ENCODE measurements around the gene VAPA. TPM values are rescaled to one million over a fixed set of nuclear protein-coding genes. Genes with fewer than 3 reads are reported as not detected.
"Not testable (repeated sequence)": the region's sequence is repeated elsewhere in the genome, so short reads cannot be mapped to it uniquely, and the experiment has no call there.

Gene VAPA
- total RNA-seq, 1 donor from 2014 or later, result 208 TPM

GRCh38 chr18:9890196-9890595 lies 23.6 kb upstream of the VAPA start:
- TF ChIP-seq CTCF (IDR thresholded peaks at IDR 0.05; ENCODE audit: borderline replicate concordance), result no peak
- Histone ChIP-seq H3K4me3 (no peak overlapping the region), H3K36me3 (no peaks in the 10 kb centered on the region), H3K27ac (replicated peaks) (no peak overlapping the region), H3K4me1 (peaks cover 6% of the 10 kb centered on the region), H3K9me3 (replicated peaks) (no peaks in the 10 kb centered on the region), H3K27me3 (ENCODE audit: low read depth) (no peaks in the 10 kb centered on the region)
- intact Hi-C loops (cut with micrococcal nuclease), result no loop called here
- DNase-seq, result no peak

- no peaks in the 10 kb centered on the region for H3K9me3 ChIP-seq (replicated peaks)
Observed at GRCh38 chr18:9890957-9891356, 22.9 kb upstream of the VAPA start.

GRCh38 chr18:9891515-9891914 lies 22.3 kb upstream of the VAPA start:
- H3K9me3 ChIP-seq (replicated peaks); H3K27ac ChIP-seq (replicated peaks); H3K36me3 ChIP-seq; H3K27me3 ChIP-seq (ENCODE audit: low read depth); H3K4me1 ChIP-seq; DNase-seq; H3K4me3 ChIP-seq; intact Hi-C loops (cut with micrococcal nuclease): not testable (repeated sequence)

More at GRCh38 chr18:9890957-9891356, 22.9 kb upstream of the VAPA start:
- H3K36me3 ChIP-seq, result no peaks in the 10 kb centered on the region
- no peaks in the 10 kb centered on the region for H3K27me3 ChIP-seq (ENCODE audit: low read depth)
- DNase-seq, result no peak
- TF ChIP-seq CTCF (IDR thresholded peaks at IDR 0.05; ENCODE audit: borderline replicate concordance), result no peak
- H3K4me1 ChIP-seq, result peaks cover 6% of the 10 kb centered on the region
- no peak overlapping the region for H3K4me3 ChIP-seq
- intact Hi-C loops (cut with micrococcal nuclease), result no loop called here
- H3K27ac ChIP-seq (replicated peaks), result no peak overlapping the region

GRCh38 chr18:9894454-9895068 lies 19.3 kb upstream of the VAPA start:
- no peak for TF ChIP-seq CTCF (IDR thresholded peaks at IDR 0.05; ENCODE audit: borderline replicate concordance)
- H3K9me3 ChIP-seq (replicated peaks), result no peaks in the 10 kb centered on the region
- no peaks in the 10 kb centered on the region for H3K36me3 ChIP-seq
- H3K27ac ChIP-seq (replicated peaks), result no peak overlapping the region
- no peak overlapping the region for H3K4me3 ChIP-seq
- peaks cover 6% of the 10 kb centered on the region for H3K4me1 ChIP-seq
- no peaks in the 10 kb centered on the region for H3K27me3 ChIP-seq (ENCODE audit: low read depth)
- no peak for DNase-seq
- intact Hi-C loops (cut with micrococcal nuclease), result no loop called here

GRCh38 chr18:9897129-9897528 lies 16.7 kb upstream of the VAPA start:
- no peak for TF ChIP-seq CTCF (IDR thresholded peaks at IDR 0.05; ENCODE audit: borderline replicate concordance)
- Histone ChIP-seq H3K36me3 (no peaks in the 10 kb centered on the region), H3K9me3 (replicated peaks) (no peaks in the 10 kb centered on the region), H3K27me3 (ENCODE audit: low read depth) (no peaks in the 10 kb centered on the region), H3K4me1 (no peaks in the 10 kb centered on the region), H3K27ac (replicated peaks) (no peak overlapping the region), H3K4me3 (no peak overlapping the region)
- intact Hi-C loops (cut with micrococcal nuclease), result no loop called here
- DNase-seq, result no peak

- DNase-seq; H3K27ac ChIP-seq (replicated peaks); H3K9me3 ChIP-seq (replicated peaks); H3K4me3 ChIP-seq; H3K4me1 ChIP-seq; H3K27me3 ChIP-seq (ENCODE audit: low read depth); intact Hi-C loops (cut with micrococcal nuclease); H3K36me3 ChIP-seq: not testable (repeated sequence)
Observed at GRCh38 chr18:9897787-9898291, 16.0 kb upstream of the VAPA start.
